ENCODE data around the gene NDUFA6. TPM values are rescaled to one million over a fixed set of nuclear protein-coding genes. Genes with fewer than 3 reads are reported as not detected.

NDUFA6 gene
- total RNA-seq, 1 experiment from 2014 or later, result 118 TPM

DNA sequence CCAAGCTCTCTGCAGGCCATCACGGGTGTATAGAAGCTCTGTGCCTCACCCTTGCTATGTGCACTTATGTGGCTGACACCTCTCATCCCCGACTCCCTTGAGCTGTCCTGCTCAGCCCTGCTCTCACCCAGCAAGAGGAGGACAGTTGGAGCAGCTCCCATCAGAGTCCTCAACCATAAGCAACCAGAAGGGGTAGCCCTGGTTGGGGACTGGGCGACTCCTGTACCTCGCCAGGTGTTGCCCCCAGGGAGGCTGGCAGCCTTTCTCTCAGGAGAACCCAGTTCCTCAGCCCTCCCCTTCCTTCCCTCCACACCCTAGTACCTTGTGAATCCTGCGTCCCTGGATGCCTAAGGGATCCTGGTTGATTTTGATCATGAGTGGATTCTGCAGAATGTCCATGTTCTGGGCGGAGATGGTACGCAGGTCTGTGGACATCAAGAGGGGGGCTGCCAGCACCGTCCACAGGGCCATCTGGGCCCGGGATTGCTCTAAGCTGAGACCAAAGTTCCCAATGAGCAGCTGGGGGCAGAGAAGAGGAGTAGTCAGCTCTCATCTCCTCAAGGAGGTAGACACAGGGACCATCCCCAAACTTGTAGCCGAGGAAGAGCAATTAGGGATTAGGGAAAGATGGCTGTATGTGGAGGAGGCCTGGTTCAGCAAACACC lies 27.9 kb downstream of the NDUFA6 start:
- H2AFZ ChIP-seq (ENCODE audit: low read length), result no peak overlapping the region
- ChIA-PET CTCF (no interaction called here), POLR2A (ENCODE audit: unreplicated experiment) (no interaction called here)
- H3K4me2 ChIP-seq (ENCODE audit: low read length), result no peak overlapping the region
- H3K4me1 ChIP-seq (ENCODE audit: insufficient read depth, low read length), result no peaks in the 10 kb centered on the region
- no peaks in the 10 kb centered on the region for H3K9me3 ChIP-seq (ENCODE audit: low read length)
- H3K27ac ChIP-seq (ENCODE audit: low read length), result no peak overlapping the region
- H3K36me3 ChIP-seq (ENCODE audit: low read depth, low read length), result peaks cover 15% of the 10 kb centered on the region; the same call in 1 of the 2 replicates
- H4K20me1 ChIP-seq (ENCODE audit: low read length), result no peaks in the 10 kb centered on the region
- no peak overlapping the region for H3K4me3 ChIP-seq (ENCODE audit: low read length)
- H3K9ac ChIP-seq (ENCODE audit: low read length), result no peak overlapping the region
- H3F3A ChIP-seq (ENCODE audit: low read length, unreplicated experiment), result no peaks in the 10 kb centered on the region
- H3K9me2 ChIP-seq (replicated peaks; ENCODE audit: low read length), result no peaks in the 10 kb centered on the region
- ATAC-seq (no peak), DNase-seq (no peak)
- intact Hi-C loops (cut with micrococcal nuclease), result no loop called here
- no TSS peak for BruUV-seq (replicated peaks)
- H3K79me2 ChIP-seq (ENCODE audit: low read length), result no peaks in the 10 kb centered on the region
- TF ChIP-seq, protein P1, sequence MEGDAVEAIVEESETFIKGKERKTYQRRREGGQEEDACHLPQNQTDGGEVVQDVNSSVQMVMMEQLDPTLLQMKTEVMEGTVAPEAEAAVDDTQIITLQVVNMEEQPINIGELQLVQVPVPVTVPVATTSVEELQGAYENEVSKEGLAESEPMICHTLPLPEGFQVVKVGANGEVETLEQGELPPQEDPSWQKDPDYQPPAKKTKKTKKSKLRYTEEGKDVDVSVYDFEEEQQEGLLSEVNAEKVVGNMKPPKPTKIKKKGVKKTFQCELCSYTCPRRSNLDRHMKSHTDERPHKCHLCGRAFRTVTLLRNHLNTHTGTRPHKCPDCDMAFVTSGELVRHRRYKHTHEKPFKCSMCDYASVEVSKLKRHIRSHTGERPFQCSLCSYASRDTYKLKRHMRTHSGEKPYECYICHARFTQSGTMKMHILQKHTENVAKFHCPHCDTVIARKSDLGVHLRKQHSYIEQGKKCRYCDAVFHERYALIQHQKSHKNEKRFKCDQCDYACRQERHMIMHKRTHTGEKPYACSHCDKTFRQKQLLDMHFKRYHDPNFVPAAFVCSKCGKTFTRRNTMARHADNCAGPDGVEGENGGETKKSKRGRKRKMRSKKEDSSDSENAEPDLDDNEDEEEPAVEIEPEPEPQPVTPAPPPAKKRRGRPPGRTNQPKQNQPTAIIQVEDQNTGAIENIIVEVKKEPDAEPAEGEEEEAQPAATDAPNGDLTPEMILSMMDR (conservative IDR thresholded peaks at IDR 0.05; ENCODE audit: low read depth, low read length), result no peak
- TF ChIP-seq EZH2 (IDR thresholded peaks at IDR 0.05; ENCODE audit: low read length, unreplicated experiment) (no peak), EZH2phosphoT487 (IDR thresholded peaks at IDR 0.05; ENCODE audit: borderline replicate concordance, low read length) (no peak)
- no peaks in the 10 kb centered on the region for H3K27me3 ChIP-seq (ENCODE audit: low read length)

DNA sequence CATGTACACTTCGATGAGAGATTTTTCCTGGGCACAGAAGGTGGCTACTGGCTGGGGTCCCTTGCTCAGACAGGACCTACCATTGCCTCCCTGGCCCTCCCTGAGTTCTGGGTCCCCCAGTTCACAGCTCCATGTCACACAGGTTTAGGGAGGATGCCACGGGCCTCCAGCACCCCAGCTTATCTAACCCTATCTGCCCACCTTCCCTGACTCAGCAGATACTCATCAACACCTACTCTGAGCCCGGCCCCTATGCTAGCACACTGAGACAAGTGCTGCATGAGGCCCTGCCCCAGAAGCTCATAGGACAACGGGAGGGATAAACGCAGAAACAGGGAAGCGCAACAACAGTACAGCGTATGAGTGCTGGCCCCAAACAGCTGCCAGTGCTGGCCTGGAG lies 29.5 kb downstream of the NDUFA6 start:
- Histone ChIP-seq H2AFZ (ENCODE audit: low read length) (no peak overlapping the region), H3K4me3 (ENCODE audit: low read length) (no peak overlapping the region), H4K20me1 (ENCODE audit: low read length) (no peaks in the 10 kb centered on the region), H3K9ac (ENCODE audit: low read length) (no peak overlapping the region), H3K9me3 (ENCODE audit: low read length) (peaks cover 6% of the 10 kb centered on the region), H3K4me2 (ENCODE audit: low read length) (no peak overlapping the region), H3K27me3 (ENCODE audit: low read length) (no peaks in the 10 kb centered on the region), H3K36me3 (ENCODE audit: low read depth, low read length) (peaks cover 15% of the 10 kb centered on the region; the same call in 1 of the 2 replicates), H3K9me2 (replicated peaks; ENCODE audit: low read length) (no peaks in the 10 kb centered on the region), H3F3A (ENCODE audit: low read length, unreplicated experiment) (no peaks in the 10 kb centered on the region), H3K79me2 (ENCODE audit: low read length) (no peaks in the 10 kb centered on the region), H3K4me1 (ENCODE audit: insufficient read depth, low read length) (no peaks in the 10 kb centered on the region), H3K27ac (ENCODE audit: low read length) (no peak overlapping the region)
- ATAC-seq (no peak), DNase-seq (no peak)
- intact Hi-C loops (cut with micrococcal nuclease), result no loop called here
- no TSS peak for BruUV-seq (replicated peaks)
- CTCF ChIA-PET, result no interaction called here
- TF ChIP-seq EZH2 (IDR thresholded peaks at IDR 0.05; ENCODE audit: low read length, unreplicated experiment), result no peak
- TF ChIP-seq EZH2phosphoT487 (IDR thresholded peaks at IDR 0.05; ENCODE audit: borderline replicate concordance, low read length), result no peak
- TF ChIP-seq, protein P1 (conservative IDR thresholded peaks at IDR 0.05; ENCODE audit: low read depth, low read length), result no peak
- POLR2A ChIA-PET (ENCODE audit: unreplicated experiment), result interaction anchor here (0.5 kb wide), 1 partner anchor 114 kb away, joined by 4 read pairs; no protein-coding TSS in a partner anchor

DNA sequence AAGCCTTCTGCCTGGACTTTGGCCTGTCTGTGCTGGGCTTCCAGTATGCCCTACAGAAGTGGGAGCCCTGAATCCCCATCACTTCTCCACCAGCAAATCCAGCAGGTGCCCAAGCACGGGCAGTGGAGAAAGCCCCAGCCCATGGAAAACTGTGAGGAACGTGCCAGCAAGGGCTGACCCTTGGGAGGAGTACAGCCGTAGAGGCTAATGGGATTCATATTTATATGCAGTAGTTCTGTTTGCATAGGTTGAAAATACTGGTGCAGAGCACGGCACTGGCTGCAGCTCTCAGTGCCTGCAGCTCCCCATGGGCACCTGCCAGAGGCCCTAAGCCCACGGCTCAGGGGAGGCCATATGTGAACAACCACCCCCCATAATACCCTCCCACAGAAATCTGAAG lies 30.1 kb downstream of the NDUFA6 start:
- H3K4me3 ChIP-seq (ENCODE audit: low read length), result no peak overlapping the region
- peaks cover 6% of the 10 kb centered on the region for H3K9me3 ChIP-seq (ENCODE audit: low read length)
- H3K27me3 ChIP-seq (ENCODE audit: low read length), result no peaks in the 10 kb centered on the region
- POLR2A ChIA-PET (ENCODE audit: unreplicated experiment), result no interaction called here
- intact Hi-C loops (cut with micrococcal nuclease), result no loop called here
- no peak for TF ChIP-seq EZH2 (IDR thresholded peaks at IDR 0.05; ENCODE audit: low read length, unreplicated experiment)
- TF ChIP-seq EZH2phosphoT487 (IDR thresholded peaks at IDR 0.05; ENCODE audit: borderline replicate concordance, low read length), result no peak
- TF ChIP-seq, protein P1 (conservative IDR thresholded peaks at IDR 0.05; ENCODE audit: low read depth, low read length), result no peak
- H3K4me2 ChIP-seq (ENCODE audit: low read length), result no peak overlapping the region
- H4K20me1 ChIP-seq (ENCODE audit: low read length), result no peaks in the 10 kb centered on the region
- DNase-seq, result no peak
- no peaks in the 10 kb centered on the region for H3K79me2 ChIP-seq (ENCODE audit: low read length)
- CTCF ChIA-PET, result no interaction called here
- H3K9me2 ChIP-seq (replicated peaks; ENCODE audit: low read length), result no peaks in the 10 kb centered on the region
- no peak overlapping the region for H3K27ac ChIP-seq (ENCODE audit: low read length)
- no peak for ATAC-seq
- no peaks in the 10 kb centered on the region for H3F3A ChIP-seq (ENCODE audit: low read length, unreplicated experiment)
- no peak overlapping the region for H3K9ac ChIP-seq (ENCODE audit: low read length)
- no peak overlapping the region for H2AFZ ChIP-seq (ENCODE audit: low read length)
- no TSS peak for BruUV-seq (replicated peaks)
- no peaks in the 10 kb centered on the region for H3K4me1 ChIP-seq (ENCODE audit: insufficient read depth, low read length)
- H3K36me3 ChIP-seq (ENCODE audit: low read depth, low read length), result peaks cover 15% of the 10 kb centered on the region; the same call in 1 of the 2 replicates

Data from PC-3 (cell line).